Osteoblast (primary cell): ENCODE measurements around the gene TNK2. TPM values are rescaled to one million over a fixed set of nuclear protein-coding genes. Genes with fewer than 3 reads are reported as not detected.
"Not testable (repeated sequence)": the region's sequence is repeated elsewhere in the genome, so short reads cannot be mapped to it uniquely, and the experiment has no call there.

Source experiments
- DNase-seq: peaks from one replicate; pipeline ENCODE4 v3.0.0; 2011; ENCODE audit warnings: low spot score, mixed read lengths; ENCODE audit not compliant: insufficient read length; ENCODE audit errors: missing footprints
- H2AFZ ChIP-seq: 2 replicates; pipeline ENCODE4 v1.6.0; 2011; ENCODE audit warnings: mild to moderate bottlenecking, low read length
- H3K27ac ChIP-seq: 2 replicates; pipeline ENCODE4 v1.5.1; 2011; ENCODE audit warnings: mild to moderate bottlenecking, low read depth, low read length, moderate library complexity
- H3K27me3 ChIP-seq: 2 replicates; pipeline ENCODE4 v1.6.0; 2012; ENCODE audit warnings: mild to moderate bottlenecking, control low read depth, inconsistent platforms, low read length, moderate library complexity; ENCODE audit not compliant: insufficient read depth
- H3K36me3 ChIP-seq: 2 replicates; pipeline ENCODE4 v1.5.1; 2011; ENCODE audit warnings: mild to moderate bottlenecking, low read length, control low read depth, moderate library complexity; ENCODE audit not compliant: insufficient read depth
- H3K4me1 ChIP-seq: 2 replicates; pipeline ENCODE4 v1.5.1; 2011; ENCODE audit warnings: mild to moderate bottlenecking, low read length, control low read depth, moderate library complexity; ENCODE audit not compliant: insufficient read depth
- H3K4me2 ChIP-seq: 2 replicates; pipeline ENCODE4 v1.6.0; 2011; ENCODE audit warnings: mild to moderate bottlenecking, low read length; ENCODE audit not compliant: insufficient read depth
- H3K4me3 ChIP-seq: fragments of 200-600 bp; sonication (generic); 3 replicates; pipeline ENCODE4 v1.5.1; 2012; ENCODE audit warnings: mild to moderate bottlenecking, low read length, inconsistent platforms; ENCODE audit not compliant: insufficient read depth
- H3K79me2 ChIP-seq: 2 replicates; pipeline ENCODE4 v1.6.0; 2012; ENCODE audit warnings: mild to moderate bottlenecking, low read length, control low read depth, inconsistent platforms; ENCODE audit not compliant: insufficient read depth
- H3K9me3 ChIP-seq: 2 replicates; pipeline ENCODE4 v1.5.1; 2011; ENCODE audit warnings: low read depth, low read length, control low read depth
- H4K20me1 ChIP-seq: 2 replicates; pipeline ENCODE4 v1.6.0; 2012; ENCODE audit warnings: mild to moderate bottlenecking, low read length, control low read depth; ENCODE audit not compliant: insufficient read depth
- CTCF ChIP-seq: IDR thresholded peaks from 2 replicates; pipeline ENCODE4 v1.5.1; 2011; ENCODE audit warnings: mild to moderate bottlenecking, low read depth, low read length, moderate library complexity; ENCODE audit errors: extremely low read depth
- total RNA-seq: library from RNA; depleted of rRNA; stranded (reverse); fragments of >200 nt; gene quantifications from 2 replicates; pipeline ENCODE4 v1.2.3, GENCODE V29; 2012

The TNK2 gene
- total RNA-seq, 1 donor = 11.6 TPM

DNA sequence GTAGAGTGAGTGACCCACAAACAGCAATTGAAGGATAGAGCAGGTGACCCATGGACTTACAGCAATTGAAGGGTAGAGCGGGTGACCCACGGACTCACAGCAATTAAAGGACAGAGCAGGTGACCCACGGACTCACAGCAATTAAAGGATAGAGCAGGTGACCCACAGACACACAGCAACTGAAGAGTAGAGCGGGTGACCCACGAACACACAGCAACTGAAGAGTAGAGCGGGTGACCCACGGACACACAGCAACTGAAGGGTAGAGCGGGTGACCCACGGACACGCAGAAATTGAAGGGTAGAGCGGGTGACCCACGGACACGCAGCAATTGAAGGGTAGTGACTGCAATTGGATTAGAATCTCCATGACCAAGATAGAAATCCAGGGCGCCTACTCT lies 9.8 kb upstream of the TNK2 start:
- Histone ChIP-seq H3K79me2 (no peaks in the 10 kb centered on the region), H3K4me1 (peaks cover 6% of the 10 kb centered on the region), H4K20me1 (no peaks in the 10 kb centered on the region), H3K27ac (no peak overlapping the region), H3K27me3 (peaks cover 17% of the 10 kb centered on the region), H3K36me3 (no peaks in the 10 kb centered on the region), H3K9me3 (no peaks in the 10 kb centered on the region), H3K4me2 (no peak overlapping the region), H2AFZ (no peak overlapping the region), H3K4me3 (no peak overlapping the region)
- TF ChIP-seq CTCF = no peak
- DNase-seq = no peak

GRCh38 chr3:195916991-195917390 lies 8.6 kb upstream of the TNK2 start:
- no peak overlapping the region for H3K27ac ChIP-seq
- peaks cover 17% of the 10 kb centered on the region for H3K27me3 ChIP-seq
- no peak for DNase-seq
- H3K79me2 ChIP-seq = no peaks in the 10 kb centered on the region
- H2AFZ ChIP-seq = no peak overlapping the region
- H4K20me1 ChIP-seq = no peaks in the 10 kb centered on the region
- no peak overlapping the region for H3K4me2 ChIP-seq
- H3K36me3 ChIP-seq = no peaks in the 10 kb centered on the region
- H3K4me3 ChIP-seq = no peak overlapping the region
- TF ChIP-seq CTCF = no peak
- H3K4me1 ChIP-seq = peaks cover 6% of the 10 kb centered on the region
- no peaks in the 10 kb centered on the region for H3K9me3 ChIP-seq

DNA sequence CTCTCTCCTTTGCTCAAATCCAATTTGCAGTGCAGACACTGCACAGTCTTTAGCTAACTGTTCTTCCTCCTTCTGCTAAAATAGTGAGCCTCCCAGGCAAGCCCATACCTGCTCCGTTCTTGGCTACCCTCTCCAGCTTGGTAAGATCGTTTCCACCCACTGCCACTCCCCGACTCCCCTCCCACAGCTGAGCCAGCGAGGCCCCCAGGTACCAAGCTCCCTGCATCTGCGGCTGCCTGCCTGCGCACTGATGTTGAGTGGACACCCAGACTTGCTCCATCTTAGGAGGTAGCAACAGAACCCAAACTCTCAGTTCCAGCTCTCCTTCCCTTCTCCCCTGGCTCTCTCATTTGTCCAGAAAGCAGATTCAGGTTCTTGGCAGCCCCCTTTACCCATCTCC lies 7.9 kb upstream of the TNK2 start:
- Histone ChIP-seq H3K4me2 (no peak overlapping the region), H3K27ac (no peak overlapping the region), H3K4me3 (no peak overlapping the region), H3K27me3 (peaks cover 14% of the 10 kb centered on the region), H4K20me1 (no peaks in the 10 kb centered on the region), H2AFZ (no peak overlapping the region), H3K9me3 (no peaks in the 10 kb centered on the region), H3K4me1 (peaks cover 6% of the 10 kb centered on the region), H3K79me2 (no peaks in the 10 kb centered on the region), H3K36me3 (no peaks in the 10 kb centered on the region)
- peak; percentile 8 for DNase-seq
- no peak for TF ChIP-seq CTCF

GRCh38 chr3:195914648-195915473 lies 6.5 kb upstream of the TNK2 start:
- TF ChIP-seq CTCF = peak; percentile 99
- H3K4me3 ChIP-seq = peak overlapping the region; percentile 59
- H2AFZ ChIP-seq = peak overlapping the region; percentile 82
- peaks cover 6% of the 10 kb centered on the region for H3K4me1 ChIP-seq
- H3K4me2 ChIP-seq = peak overlapping the region; percentile 82
- H4K20me1 ChIP-seq = no peaks in the 10 kb centered on the region
- no peaks in the 10 kb centered on the region for H3K9me3 ChIP-seq
- H3K36me3 ChIP-seq = no peaks in the 10 kb centered on the region
- peak; percentile 98 for DNase-seq
- peaks cover 14% of the 10 kb centered on the region for H3K27me3 ChIP-seq
- no peaks in the 10 kb centered on the region for H3K79me2 ChIP-seq
- peak overlapping the region; percentile 89 for H3K27ac ChIP-seq

DNA sequence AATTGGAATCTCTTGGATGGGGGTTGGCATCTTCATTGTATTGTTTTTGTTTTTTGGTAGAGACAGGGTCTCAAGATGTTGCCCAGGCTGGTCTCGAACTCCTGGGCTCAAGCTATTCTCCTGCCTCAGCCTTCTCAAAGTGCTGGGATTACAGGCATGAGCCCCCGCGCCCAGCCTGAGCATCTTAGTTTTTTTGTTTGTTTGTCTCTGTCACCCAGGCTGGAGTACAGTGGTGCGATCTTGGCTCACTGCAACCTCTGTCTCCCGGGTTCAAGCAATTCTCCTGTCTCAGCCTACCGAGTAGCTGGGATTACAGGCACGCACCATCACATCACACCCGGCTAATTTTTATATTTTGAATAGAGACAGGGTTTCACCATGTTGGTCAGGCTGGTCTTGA lies 5.8 kb upstream of the TNK2 start:
- not testable (repeated sequence) for H3K4me1 ChIP-seq, DNase-seq, H3K79me2 ChIP-seq, H2AFZ ChIP-seq, H4K20me1 ChIP-seq, H3K36me3 ChIP-seq, H3K27ac ChIP-seq, H3K4me3 ChIP-seq, H3K9me3 ChIP-seq
- H3K4me2 ChIP-seq = peak overlapping the region; percentile 82
- peaks cover 14% of the 10 kb centered on the region for H3K27me3 ChIP-seq
